ENCODE results near the gene NDST1. TPM values are rescaled to one million over a fixed set of nuclear protein-coding genes. Genes with fewer than 3 reads are reported as not detected.
"Not testable (repeated sequence)": the region's sequence is repeated elsewhere in the genome, so short reads cannot be mapped to it uniquely, and the experiment has no call there.

Gene NDST1
- total RNA-seq, 1 donor from 2014 or later, result 17.1 TPM

DNA sequence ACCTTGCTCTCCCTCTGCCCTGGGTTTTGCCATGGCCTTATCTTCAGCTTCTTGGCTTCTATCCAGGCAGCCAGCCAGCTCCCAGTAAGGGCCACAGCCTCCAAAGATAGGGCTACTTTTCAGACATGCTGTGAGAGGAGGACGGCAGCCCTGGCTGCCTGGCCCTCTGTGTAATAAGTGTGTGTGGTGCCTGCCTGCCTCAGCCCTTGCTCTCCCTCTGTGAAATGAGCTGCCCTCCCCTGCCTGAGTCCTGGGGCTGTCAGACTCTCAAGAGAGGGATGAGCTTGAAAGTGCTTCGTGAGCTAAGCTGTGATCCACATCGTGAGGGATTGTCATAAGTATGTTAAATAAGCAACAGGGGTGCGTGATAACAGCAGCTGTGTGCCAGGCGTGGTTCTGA is 8.1 kb downstream of the NDST1 start:
- H3K27me3 ChIP-seq (ENCODE audit: control insufficient read depth, insufficient read depth, low read length), result no peaks in the 10 kb centered on the region
- TF ChIP-seq CTCF (IDR thresholded peaks at IDR 0.05; ENCODE audit: insufficient read depth, low read length, severe bottlenecking), result no peak
- peaks cover 1% of the 10 kb centered on the region for H3K36me3 ChIP-seq (ENCODE audit: control insufficient read depth, insufficient read depth, low read length)
- DNase-seq (ENCODE audit: low read depth) (no peak), FAIRE-seq (no peak)
- H3K4me3 ChIP-seq (ENCODE audit: low read depth, low read length), result no peak overlapping the region

GRCh38 chr5:150517272-150518152 is 9.6 kb downstream of the NDST1 start:
- Histone ChIP-seq H3K4me3 (ENCODE audit: low read depth, low read length) (no peak overlapping the region), H3K27me3 (ENCODE audit: control insufficient read depth, insufficient read depth, low read length) (no peaks in the 10 kb centered on the region), H3K36me3 (ENCODE audit: control insufficient read depth, insufficient read depth, low read length) (peaks cover 10% of the 10 kb centered on the region)
- DNase-seq (ENCODE audit: low read depth) (peak; percentile 85), FAIRE-seq (no peak)
- no peak for TF ChIP-seq CTCF (IDR thresholded peaks at IDR 0.05; ENCODE audit: insufficient read depth, low read length, severe bottlenecking)

GRCh38 chr5:150518712-150519559 is 11.0 kb downstream of the NDST1 start:
- H3K36me3 ChIP-seq (ENCODE audit: control insufficient read depth, insufficient read depth, low read length), result peaks cover 13% of the 10 kb centered on the region
- not testable (repeated sequence) for DNase-seq (ENCODE audit: low read depth); H3K4me3 ChIP-seq (ENCODE audit: low read depth, low read length); H3K27me3 ChIP-seq (ENCODE audit: control insufficient read depth, insufficient read depth, low read length); FAIRE-seq

DNA sequence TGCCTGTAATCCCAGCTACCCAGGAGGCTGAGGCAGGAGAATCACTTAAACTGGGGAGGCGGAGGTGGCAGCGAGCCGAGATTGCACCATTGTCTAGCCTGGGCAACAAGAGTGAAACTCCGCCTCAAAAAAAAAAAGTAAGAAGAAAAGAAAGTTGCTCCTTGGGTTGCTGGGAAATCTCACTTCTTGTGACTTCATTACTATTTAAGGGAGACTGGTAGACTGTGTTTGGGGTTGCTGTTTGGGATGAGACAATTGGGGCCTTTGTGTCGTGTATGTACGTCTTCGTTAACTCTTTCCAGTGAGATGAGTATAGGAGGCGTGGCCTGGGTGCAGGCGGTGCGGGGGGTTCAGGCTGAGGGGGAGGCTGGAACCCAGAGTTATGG is 11.6 kb downstream of the NDST1 start:
- H3K4me3 ChIP-seq (ENCODE audit: low read depth, low read length), result no peak overlapping the region
- no peak for TF ChIP-seq CTCF (IDR thresholded peaks at IDR 0.05; ENCODE audit: insufficient read depth, low read length, severe bottlenecking)
- no peak for FAIRE-seq
- H3K27me3 ChIP-seq (ENCODE audit: control insufficient read depth, insufficient read depth, low read length), result no peaks in the 10 kb centered on the region
- H3K36me3 ChIP-seq (ENCODE audit: control insufficient read depth, insufficient read depth, low read length), result peaks cover 17% of the 10 kb centered on the region
- no peak for DNase-seq (ENCODE audit: low read depth)

- Histone ChIP-seq H3K4me3 (ENCODE audit: low read depth, low read length) (no peak overlapping the region), H3K36me3 (ENCODE audit: control insufficient read depth, insufficient read depth, low read length) (peaks cover 17% of the 10 kb centered on the region), H3K27me3 (ENCODE audit: control insufficient read depth, insufficient read depth, low read length) (no peaks in the 10 kb centered on the region)
- DNase-seq (ENCODE audit: low read depth) (no peak), FAIRE-seq (no peak)
- no peak for TF ChIP-seq CTCF (IDR thresholded peaks at IDR 0.05; ENCODE audit: insufficient read depth, low read length, severe bottlenecking)
These were observed 12.0 kb downstream of the NDST1 start for GRCh38 chr5:150519978-150520377.

All from bronchial epithelial cell (primary cell).